GM21576 (cell line): ENCODE measurements around the gene HYAL1.

Source experiments
- ATAC-seq: cut with Tn5 transposase; IDR thresholded peaks from one replicate; pipeline ENCODE4 v1.9.1; 2021; ENCODE audit warnings: mild to moderate bottlenecking, moderate library complexity; ENCODE audit not compliant: unreplicated experiment

The HYAL1 gene, protein sequence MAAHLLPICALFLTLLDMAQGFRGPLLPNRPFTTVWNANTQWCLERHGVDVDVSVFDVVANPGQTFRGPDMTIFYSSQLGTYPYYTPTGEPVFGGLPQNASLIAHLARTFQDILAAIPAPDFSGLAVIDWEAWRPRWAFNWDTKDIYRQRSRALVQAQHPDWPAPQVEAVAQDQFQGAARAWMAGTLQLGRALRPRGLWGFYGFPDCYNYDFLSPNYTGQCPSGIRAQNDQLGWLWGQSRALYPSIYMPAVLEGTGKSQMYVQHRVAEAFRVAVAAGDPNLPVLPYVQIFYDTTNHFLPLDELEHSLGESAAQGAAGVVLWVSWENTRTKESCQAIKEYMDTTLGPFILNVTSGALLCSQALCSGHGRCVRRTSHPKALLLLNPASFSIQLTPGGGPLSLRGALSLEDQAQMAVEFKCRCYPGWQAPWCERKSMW

DNA sequence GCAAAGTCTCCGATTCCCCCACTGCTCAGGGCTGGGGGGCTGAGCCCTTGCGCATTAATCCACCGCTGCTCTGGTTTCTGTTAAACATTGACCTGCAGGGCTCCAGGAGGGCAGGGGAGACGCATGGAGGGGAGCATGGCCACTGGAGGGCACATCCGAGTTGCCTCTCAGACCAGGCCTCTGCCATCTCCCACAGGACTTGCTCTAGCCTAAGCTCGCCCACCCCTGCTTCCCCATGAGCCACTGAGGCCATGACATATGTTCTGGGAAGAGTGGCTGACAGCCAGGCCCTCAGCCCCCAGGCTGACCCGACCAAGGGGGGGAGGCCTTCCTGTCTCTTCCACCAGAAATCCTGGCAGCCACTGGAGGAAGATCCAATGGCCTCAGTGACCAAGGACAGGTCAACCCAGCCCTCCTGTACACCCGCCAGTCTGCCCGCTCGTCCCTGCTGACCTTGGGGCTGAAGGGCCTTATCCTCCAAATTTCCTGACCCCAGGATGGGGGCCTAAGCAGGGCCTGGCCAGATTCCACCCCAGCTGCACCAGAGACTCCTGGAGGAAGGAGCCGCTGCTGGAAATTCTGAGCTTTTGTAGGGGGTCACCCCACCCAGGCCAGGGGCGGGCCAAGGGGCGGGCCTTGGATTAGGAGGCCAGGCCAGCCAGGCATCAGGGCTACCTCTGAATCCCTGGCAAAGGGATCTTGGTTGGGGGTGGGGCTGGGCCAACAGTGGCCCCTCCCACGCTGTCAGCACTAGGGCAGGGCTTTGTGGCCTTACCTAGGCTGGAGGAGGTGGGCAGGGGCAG lies at the start of gene HYAL1:
HYAL1 (minus strand) TSS at position 562 of the 803 bp plus-strand sequence. CDS start 618 bp downstream, outside the sequence.
- ATAC-seq: no peak

DNA sequence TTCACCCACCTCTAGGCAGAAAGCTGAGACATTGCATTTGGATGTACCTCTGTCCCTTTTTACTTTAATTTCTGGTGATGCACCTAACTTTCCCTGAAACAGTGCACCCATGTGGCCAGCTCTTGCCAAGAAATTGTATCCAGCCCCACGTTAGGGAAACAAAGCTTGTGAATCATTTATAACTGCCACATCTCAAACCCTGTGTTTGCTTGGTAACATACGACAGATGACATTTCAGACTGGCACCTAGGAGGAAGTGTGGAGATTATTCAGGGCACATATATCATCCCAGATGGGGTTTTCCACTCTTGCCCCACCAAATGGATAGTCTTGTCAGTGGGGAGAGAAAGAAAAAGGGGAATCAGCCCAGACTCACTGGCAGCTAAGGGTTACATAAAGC lies 49.4 kb upstream of the HYAL1 start:
- ATAC-seq: no peak

DNA sequence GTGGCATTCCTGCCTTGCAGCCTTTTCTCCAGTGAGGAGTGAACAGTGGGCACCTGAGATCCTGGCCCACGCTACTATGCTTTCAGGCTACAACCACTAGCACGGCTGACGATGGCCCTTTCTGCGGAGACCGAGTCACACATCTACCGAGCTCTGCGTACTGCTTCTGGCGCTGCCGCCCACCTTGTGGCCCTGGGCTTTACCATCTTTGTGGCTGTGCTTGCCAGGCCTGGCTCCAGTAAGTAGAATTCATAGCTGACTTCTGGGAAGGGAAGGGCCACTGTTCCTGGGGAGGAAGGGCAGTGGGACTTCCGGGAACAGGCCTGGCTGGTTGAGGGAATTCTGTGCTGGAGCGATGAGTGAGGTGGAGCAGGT lies 47.9 kb upstream of the HYAL1 start:
- ATAC-seq: no peak

DNA sequence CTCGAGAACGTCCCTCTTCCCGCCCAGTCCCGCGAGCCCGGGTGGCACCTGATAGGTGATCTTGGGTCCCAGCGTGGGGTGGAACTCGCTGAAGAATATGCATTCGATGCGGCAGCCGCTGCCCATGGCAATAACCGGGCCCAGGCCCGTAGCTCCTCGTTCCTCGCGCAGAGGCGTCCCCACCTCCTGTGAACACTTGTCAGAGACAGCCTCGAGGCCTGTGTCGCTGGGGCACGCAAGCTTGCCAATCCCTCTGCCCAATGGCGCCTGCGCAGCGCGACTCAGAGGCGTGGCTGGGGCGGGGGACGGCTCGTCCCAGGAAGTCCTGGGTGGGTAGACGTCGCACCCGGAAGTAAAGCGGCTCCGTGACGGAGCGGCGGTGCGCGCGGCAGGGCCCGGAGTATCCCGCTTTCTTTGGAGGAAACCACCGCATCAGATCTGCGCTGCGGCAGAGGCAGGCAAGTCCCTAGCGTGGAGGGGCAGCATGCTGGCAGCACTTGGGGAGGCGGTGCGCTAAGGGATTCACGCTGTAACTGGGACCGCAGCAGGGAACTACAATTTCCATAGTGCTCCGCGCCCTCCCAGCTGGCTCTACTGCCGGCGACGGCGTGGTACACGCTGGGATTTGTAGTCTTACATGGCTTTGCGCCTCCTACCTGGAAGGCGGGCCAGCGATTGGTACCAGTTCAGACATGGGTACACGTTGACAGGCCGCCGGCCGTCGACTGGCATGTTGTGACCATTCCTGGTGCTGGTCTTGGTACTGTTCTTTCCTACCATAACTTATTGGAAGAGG lies 47.4 kb upstream of the HYAL1 start, which contains the start of the genes CYB561D2 and NPRL2:
CYB561D2 (plus strand) TSS at position 336 of the 796 bp plus-strand sequence. CDS start 572 bp downstream, outside the sequence.
NPRL2 (minus strand) TSS at position 249 of the 796 bp plus-strand sequence; CDS start at position 126, 123 bp downstream.
- ATAC-seq: peak; percentile 74

DNA sequence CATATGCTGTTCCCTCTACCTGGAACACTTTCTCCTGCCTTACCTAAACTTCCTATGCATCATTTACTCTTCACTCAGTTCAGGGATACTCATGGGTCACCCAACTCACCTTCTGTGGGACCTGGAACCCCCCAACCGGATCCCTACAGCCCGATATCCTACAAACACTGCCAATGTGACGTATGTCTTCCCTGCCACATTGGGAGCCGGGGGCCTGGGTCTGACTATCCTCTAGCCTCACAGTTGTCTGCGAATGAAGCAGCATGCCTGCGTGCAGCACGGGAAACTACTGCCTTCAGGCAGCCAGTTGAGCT lies 46.8 kb upstream of the HYAL1 start:
- ATAC-seq: no peak

DNA sequence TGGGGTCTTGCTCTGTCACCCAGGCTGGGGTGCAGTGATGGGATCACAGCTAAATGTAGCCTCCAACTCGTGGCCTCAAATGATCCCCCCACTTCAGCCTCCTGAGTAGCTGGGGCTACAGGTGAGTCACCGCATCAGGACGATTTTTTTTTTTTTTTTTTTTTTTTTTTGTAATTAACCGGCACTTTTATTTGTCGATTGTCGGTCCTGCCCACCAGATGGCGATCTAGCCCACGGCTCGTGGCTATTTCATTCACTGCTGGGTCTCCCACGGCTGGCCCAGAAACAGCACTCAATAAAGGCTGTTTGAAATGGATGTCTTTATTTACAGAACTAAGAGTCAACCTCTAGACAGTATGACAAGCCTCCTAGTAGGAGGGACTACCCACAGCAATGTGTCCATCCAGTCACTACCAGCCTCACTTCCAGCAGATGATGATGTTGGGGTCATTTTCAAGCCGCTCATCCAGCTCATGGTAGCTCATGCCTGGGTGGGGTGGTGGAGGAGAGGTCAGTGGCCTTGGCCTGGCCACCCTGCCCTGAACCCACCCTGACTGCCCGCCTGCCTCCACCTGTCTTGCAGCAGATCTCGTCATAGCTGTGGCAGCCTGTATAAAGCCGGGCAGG lies 43.9 kb upstream of the HYAL1 start:
- no peak for ATAC-seq

DNA sequence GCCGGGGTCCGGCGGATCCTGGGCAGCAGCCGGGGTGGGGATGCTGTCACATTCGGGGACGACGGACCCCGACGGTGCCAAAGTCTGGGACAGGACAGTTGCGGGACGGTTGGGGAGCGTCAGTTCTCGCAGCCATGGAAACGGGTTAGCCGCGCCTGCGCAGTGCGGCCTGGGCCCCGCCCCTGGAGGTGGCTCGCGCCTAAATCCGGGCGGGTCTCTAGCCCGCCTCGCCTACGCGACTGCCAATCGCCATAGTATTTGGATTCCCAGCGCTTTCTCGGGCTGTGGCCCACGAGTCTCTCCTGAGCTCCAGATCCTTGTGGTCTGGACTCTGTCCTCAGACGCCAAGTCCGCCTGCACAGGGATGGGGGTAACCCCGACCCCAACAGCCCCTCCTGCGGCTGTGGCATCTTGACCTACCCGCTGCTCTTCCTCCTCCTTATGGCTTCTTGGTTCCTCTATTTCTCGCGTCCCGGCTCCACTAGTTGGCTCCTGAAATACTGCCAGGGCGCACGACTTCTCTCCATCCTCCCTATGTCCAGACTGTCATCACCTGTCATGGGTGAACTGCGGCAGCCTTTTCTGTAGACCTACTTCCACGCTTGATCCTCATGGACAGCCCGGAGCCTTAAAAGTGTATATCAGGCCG lies 42.3 kb upstream of the HYAL1 start, which contains the start of gene ZMYND10:
ZMYND10 (minus strand) TSS at position 147 of the 649 bp plus-strand sequence. CDS start 153 bp downstream, outside the sequence.
- no peak for ATAC-seq

DNA sequence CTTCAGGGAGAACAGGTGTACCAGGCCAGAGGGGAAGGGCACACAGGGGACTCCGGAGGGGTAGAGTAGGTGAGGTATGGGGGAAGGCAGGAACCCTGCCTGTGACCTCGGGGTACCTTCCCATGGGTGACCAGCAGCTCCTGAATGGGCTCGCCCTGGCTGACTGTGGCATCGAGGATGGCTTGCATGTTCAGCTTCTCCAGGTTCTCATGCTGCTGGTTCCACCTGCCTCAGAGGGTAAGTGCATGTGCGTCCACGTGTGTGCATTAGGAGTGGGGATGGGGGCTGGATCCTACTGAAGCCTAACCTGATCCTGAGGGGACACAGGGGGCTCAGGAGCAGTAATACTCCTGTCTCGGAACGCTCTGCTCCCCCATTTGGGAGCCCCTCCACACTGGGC lies 41.6 kb upstream of the HYAL1 start:
- ATAC-seq: no peak

DNA sequence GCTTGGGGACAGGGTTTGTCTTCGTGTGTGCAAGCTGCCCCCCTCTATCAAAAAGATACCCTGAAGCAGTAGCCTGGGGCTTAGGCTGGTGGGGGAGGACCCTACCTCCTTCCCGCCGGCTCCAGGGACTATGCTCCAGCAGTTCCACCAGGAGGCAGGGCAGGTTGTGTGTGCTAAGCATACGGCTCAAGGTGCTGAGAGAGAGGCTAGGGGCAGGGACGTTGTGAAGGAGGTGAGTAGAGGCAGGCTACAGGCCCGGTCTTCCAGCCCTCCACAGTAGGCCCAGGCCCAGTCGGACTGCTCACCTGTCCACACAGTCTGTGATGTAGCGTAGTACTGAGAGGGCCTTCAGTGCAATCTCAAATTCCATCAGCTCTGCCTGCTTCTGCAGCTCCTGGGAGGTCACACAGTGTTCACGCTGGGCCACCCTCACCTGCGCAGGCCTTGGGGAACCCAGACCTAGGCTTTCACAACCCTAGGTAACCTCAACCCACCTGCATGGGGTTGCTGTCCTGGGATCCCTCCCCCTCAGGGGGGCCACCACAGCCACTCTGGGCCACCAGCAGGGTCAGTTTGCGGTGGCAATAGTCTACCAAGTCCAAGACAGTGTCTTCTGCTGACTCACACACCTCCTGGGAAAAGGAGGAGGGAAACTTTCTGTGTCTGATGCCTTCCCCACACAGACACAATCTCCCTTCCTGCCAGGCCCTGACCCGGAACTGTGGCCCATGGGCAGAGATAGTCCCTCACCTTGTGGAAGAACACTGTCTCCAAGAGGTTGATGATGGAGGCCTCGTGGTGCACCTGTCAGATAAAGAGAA lies 39.6 kb upstream of the HYAL1 start:
- no peak for ATAC-seq

DNA sequence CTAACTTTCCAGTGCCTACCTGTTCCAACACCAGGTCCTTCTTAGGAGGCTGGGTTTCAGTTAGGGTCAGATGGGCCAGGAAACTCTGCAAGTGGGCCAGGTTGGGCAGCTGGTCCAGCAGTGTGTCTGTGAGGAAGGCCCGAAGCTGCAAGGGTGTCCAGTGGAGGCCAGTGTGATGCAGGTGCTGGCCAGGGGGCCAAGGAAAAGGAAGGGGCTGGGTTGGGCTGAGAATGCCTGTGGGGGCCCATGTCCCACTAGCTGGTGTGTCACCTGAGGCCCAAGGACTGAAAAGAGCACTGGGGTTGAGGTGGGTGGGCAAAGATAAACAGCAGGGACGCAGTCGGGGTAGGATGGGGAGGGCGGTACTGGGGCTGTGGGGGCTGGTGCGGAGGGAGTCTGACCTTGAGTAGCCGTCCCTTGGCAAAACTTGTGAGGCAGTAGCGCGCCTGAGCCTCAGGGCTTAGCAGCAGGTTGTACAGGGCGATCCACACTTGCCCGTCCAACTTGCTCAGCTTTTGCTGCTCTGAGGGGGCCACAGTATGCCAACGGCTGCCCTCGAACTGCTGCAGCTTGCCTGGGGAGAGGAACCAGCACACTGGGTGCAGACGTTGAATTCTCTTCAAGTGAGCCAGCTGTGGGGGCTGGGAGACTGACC lies 38.7 kb upstream of the HYAL1 start:
- no peak for ATAC-seq

DNA sequence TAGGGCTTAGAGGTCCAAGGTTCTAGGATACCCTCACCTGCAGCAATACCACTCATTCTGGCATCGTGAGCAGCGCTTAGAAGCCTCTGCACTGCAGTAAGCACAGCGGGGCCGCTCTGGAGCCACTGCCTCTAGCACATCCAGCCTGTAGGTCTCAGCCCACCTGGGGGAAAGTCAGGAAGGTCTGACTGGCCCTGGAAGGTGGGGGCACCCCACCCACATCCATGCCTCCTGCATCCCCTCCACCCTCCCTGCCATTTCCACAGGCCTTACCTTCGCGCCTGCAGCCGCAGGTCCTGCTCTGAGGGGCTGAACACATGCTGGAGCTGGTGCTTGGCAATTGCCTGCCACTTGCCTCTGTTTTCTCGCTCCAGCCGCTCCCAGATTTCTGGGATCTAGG lies 38.2 kb upstream of the HYAL1 start:
- no peak for ATAC-seq

DNA sequence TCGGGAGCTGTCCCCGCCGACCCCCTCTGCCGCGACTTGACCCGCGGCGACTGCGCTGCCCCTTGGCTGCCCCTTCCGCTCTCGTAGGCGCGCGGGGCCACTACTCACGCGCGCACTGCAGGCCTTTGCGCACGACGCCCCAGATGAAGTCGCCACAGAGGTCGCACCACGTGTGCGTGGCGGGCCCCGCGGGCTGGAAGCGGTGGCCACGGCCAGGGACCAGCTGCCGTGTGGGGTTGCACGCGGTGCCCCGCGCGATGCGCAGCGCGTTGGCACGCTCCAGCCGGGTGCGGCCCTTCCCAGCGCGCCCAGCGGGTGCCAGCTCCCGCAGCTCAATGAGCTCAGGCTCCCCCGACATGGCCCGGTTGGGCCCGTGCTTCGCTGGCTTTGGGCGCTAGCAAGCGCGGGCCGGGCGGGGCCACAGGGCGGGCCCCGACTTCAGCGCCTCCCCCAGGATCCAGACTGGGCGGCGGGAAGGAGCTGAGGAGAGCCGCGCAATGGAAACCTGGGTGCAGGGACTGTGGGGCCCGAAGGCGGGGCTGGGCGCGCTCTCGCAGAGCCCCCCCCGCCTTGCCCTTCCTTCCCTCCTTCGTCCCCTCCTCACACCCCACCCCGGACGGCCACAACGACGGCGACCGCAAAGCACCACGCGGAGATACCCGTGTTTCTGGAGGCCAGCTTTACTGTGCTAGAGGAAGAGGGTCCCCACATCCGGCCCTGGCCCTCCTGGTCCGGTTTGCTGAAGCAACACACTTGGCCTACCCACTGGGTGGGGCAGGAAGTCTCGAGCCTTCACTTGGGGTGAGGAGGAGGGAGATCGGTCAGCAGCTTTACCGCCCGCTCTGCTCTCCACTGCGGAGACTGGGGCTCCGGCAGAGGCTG lies 37.3 kb upstream of the HYAL1 start, which contains the start of gene RASSF1:
RASSF1 (minus strand) TSS at position 389 of the 882 bp plus-strand sequence; CDS start at position 358, 31 bp downstream.
- ATAC-seq: no peak

DNA sequence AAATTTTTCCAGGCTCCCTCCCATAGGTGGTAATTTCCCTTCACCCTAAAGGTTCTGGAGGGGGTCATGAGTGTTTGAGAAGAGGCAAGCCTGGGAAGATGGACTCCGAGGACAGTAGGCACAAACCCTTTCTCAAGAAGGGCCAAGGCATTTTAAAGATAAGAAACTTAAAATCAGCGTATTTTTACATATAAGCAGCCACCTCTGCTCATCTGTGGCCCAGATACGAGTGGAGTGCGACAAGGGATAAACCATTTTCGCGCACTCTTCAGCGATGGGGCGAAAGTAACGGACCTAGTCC lies 36.7 kb upstream of the HYAL1 start:
- ATAC-seq: no peak

DNA sequence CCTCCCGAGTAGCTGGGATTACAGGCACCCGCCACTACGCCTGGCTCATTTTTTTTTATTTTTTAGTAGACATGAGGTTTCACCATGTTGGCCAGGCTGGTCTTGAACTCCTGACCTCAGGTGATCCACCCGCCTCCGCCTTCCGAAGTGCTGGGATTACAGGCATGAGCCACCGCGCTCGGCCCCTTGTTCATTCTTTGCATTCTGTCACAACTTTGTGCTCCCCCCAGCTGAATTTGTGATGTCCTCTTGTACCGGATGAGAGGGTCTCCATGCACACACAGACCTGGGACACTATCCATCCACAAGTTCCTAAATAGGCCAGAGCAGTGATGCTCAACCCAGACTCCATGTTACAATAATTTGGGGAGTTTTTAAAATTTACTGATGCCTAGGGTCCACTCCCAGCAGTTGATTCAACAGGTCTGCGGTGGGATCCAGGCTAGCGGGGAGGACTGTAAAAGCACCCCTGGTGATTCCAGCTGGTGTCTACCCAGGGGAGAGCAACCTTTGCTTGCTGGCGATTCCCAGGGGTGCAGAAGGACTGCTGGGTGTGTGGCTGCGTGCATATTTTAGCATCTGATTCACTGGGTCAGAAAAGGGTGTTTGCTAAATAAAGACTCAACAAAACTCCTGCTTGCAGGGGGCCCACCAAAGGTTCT lies 36.2 kb upstream of the HYAL1 start:
- no peak for ATAC-seq

DNA sequence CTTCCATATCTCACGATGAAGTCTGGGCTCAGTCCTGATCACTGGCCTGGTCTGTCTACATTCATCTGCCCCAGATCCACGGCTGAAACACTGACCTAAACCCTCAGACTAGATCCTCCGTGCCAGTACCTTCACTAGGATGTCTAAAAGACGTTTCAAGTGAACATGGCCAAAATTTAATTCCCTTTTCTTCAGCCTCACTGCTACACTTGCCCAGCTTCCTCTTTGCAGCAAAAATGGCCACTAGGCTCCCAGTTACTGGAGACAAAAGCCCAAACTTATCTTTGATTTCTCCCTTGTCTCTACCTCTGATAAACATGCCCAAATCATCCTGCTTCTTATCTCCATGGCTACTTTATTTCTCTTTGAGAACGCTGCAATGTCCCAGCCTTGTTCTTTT lies 35.6 kb upstream of the HYAL1 start:
- ATAC-seq: no peak

DNA sequence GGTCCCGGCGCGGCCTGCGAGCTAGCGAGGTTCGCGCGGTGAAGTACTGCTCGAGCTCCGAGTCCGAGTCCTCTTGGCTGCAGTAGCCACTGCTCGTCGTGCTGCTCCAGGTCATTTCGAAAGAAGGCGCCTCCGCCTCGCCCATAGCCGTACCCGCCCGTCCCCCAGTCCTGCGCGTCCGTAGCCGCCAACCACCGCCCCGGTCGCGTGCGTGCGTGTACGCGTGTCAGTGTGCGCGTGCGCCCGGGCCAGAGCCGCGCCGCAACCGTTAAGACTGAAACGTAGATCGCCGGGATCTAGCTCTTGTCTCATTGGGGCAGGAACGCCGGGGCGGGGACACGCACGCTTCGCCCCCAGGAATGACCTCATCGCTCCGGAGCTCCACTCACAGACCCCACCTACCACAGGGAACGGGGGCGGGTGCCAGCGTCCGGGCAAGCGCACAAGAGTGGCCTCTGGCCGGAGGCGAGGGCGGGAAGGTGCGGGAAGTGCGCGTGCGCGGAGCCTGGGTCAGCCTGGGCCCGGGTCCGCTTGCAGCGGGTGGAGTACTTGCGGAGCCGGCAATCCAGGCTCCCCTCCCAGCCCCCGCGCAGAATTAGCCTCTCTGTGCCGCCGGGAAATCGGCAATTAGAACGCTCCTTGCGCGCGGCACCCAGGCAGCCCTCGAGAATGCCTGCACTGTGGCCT lies 33.9 kb upstream of the HYAL1 start:
- ATAC-seq: peak; percentile 71
